ENCODE measurements around the gene PTPRN.

DNA sequence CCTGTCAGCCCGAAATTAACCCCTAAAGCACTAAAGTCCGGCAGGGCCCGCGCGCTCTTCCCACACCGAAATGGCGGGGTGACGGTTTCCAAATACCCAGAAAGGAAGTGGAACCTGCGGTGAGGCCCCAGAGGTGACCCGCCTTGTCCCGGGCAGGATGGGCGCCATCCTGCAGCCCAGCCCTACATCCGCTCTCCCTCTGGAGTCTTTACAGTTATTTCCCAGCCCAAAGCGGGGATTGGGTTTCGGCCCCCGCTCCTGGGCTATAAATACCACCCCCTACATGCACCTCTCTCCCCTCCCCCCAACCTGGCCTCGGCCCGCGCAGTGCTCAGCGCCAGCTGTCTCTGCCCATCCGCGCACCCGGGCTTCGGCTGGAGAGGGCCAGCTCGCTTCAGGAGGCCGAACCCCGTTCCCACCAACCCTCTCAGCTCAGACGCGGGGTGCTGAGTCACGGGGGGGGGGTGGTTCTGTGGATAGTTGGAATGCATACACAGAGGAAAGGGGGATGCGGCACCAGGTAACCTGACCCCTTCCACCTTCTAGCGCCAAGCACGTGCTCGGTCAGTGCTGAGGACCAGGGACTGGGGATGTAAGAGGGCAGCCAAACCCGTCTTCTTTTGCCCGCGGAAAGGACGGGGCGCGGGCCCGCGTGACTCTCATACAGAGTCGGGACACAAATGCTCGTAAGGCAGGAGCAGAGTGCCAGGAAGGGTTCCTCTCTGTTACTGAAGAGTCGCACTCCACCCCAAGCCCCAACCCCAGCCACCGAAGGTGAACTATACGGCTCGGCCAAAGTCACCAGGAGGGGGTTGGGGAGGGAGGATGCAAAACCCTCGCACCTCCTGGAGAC, 56.1 kb downstream of the PTPRN start, which contains the start of gene TUBA4B:
- TF ChIP-seq, protein P1, sequence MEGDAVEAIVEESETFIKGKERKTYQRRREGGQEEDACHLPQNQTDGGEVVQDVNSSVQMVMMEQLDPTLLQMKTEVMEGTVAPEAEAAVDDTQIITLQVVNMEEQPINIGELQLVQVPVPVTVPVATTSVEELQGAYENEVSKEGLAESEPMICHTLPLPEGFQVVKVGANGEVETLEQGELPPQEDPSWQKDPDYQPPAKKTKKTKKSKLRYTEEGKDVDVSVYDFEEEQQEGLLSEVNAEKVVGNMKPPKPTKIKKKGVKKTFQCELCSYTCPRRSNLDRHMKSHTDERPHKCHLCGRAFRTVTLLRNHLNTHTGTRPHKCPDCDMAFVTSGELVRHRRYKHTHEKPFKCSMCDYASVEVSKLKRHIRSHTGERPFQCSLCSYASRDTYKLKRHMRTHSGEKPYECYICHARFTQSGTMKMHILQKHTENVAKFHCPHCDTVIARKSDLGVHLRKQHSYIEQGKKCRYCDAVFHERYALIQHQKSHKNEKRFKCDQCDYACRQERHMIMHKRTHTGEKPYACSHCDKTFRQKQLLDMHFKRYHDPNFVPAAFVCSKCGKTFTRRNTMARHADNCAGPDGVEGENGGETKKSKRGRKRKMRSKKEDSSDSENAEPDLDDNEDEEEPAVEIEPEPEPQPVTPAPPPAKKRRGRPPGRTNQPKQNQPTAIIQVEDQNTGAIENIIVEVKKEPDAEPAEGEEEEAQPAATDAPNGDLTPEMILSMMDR (conservative IDR thresholded peaks at IDR 0.05; ENCODE audit: low read depth, low read length) = no peak
- no peak for TF ChIP-seq EZH2 (IDR thresholded peaks at IDR 0.05; ENCODE audit: borderline replicate concordance, low read depth, low read length, poor library complexity, severe bottlenecking)
